Fibroblast of mammary gland (primary cell): ENCODE results near the gene SRRM3.
"Not testable (repeated sequence)": the region's sequence is repeated elsewhere in the genome, so short reads cannot be mapped to it uniquely, and the experiment has no call there.

ENCODE experiments used
- DNase-seq: peaks from one replicate; pipeline ENCODE4 v3.0.0-alpha.2; 2010; ENCODE audit warnings: low read depth
- H3K4me3 ChIP-seq: 2 replicates; pipeline ENCODE4 v1.5.1; 2011; ENCODE audit warnings: low read depth, mild to moderate bottlenecking, low read length, moderate library complexity; ENCODE audit not compliant: control insufficient read depth
- TF ChIP-seq, protein P1 (sequence below): conservative IDR thresholded peaks from 2 replicates; pipeline ENCODE4 v1.5.1; 2011; ENCODE audit warnings: low read depth, low read length, inconsistent platforms; ENCODE audit not compliant: control insufficient read depth, insufficient read depth

Gene SRRM3

DNA sequence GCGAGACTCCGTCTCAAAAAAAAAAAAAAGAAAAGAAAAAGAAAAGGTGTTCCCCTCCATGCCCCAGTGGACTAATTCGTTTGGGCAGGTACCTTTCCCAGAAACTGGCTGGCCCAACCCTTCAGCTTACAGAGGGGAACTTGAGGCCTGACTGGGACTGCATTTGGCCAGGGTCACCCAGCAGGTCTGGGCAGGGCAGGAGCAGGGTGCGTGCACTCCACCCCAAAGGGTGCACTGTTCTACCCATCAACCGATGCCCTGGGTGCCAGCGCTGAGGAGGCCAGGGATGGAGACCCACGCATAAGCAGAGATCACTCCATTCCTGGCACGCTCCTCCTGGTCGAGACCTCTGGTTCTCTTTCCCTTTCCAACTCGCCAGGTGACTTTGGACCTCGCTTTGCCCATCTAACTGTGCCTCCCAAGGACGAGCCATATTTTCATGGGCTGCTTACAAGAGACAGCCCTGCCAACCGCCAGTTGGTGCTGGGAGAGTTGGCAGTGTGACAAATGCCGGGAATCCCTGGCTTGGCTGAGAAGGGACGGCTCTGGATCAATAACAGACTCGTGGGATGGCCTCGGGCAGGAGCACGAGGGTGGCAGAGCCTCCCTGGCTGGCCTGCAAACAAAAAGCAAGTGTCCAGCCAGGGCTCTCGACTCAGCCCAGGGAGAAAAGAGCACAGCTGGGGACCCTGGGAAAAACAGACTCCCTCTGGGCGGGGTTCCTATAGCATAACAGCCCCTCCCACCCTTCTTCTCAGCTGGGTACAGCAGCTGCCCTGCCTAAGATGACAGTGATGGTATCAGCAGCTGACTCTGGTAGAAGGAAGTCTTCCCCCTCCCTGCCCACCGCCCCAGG is 108.6 kb downstream of the SRRM3 start:
- TF ChIP-seq, protein P1, sequence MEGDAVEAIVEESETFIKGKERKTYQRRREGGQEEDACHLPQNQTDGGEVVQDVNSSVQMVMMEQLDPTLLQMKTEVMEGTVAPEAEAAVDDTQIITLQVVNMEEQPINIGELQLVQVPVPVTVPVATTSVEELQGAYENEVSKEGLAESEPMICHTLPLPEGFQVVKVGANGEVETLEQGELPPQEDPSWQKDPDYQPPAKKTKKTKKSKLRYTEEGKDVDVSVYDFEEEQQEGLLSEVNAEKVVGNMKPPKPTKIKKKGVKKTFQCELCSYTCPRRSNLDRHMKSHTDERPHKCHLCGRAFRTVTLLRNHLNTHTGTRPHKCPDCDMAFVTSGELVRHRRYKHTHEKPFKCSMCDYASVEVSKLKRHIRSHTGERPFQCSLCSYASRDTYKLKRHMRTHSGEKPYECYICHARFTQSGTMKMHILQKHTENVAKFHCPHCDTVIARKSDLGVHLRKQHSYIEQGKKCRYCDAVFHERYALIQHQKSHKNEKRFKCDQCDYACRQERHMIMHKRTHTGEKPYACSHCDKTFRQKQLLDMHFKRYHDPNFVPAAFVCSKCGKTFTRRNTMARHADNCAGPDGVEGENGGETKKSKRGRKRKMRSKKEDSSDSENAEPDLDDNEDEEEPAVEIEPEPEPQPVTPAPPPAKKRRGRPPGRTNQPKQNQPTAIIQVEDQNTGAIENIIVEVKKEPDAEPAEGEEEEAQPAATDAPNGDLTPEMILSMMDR = no peak
- no peak overlapping the region for H3K4me3 ChIP-seq
- no peak for DNase-seq

DNA sequence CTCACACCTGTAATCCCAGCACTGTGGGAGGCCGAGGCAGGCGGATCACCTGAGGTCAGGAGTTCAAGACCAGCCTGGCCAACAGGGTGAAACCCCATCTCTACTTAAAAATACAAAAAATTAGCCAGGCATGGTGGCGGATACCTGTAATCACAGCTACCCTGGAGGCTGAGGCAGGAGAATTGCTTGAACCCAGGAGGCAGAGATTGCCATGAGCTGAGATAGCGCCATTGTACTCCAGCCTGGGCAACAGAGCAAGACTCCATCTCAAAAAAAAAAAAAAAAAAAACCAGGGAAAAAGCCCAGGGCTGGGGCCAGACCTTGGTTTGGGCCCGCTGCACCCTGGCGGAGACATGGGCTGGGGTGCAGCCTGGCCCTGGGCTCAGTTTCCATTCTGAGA is 110.1 kb downstream of the SRRM3 start:
- DNase-seq, H3K4me3 ChIP-seq: not testable (repeated sequence)

DNA sequence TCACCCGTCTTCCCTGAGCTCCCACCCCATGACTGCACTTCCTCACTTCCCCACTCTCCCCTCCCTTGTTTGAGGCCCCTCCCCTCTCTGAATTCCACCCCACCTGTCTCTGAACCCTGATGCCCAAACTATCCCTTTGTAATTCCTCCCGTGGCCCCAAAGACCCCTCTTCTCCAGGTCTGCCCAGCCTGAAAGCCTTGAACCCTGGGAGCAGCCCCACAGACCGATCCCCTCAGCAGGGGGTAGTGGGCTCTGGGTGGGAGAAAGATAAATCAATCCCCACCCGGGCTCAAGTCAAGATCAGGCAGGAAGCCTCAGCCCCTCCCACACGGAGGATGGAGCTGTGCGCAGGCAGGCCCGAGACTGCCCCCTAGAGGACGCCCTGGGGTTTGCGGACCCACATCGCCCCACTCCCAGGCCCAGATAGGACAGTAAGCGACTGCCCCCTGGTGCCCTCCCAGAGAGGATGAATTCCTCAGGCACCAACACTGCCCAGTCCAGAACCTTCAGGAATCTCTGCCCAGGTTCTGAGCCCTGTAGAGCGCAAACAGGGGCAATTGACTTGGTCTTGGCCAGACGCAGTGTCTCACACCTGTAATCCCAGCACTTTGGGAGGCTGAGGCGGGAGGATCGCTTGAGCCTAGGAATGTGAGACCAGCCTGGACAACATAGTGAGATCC is 112.5 kb downstream of the SRRM3 start:
- TF ChIP-seq, protein P1 = peak; percentile 100
- H3K4me3 ChIP-seq = no peak overlapping the region
- DNase-seq = peak; percentile 89

DNA sequence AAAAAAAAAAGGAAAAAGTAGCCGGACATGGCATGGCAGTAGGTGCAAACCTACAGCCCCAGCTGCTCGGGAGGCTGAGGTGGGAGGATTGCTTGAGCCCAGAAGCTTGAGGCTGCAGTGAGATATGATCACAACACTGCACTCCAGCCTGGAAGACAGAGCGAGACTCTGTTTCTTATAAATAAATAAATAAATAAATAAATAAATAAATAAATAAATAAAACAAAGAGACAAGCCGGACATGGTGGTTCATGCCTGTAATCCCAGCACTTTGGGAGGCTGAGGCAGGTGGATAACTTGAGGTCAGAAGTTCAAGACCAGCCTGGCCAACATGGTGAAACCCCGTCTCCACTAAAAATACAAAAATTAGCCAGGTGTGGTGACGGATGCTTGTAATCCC is 113.0 kb downstream of the SRRM3 start:
- DNase-seq, H3K4me3 ChIP-seq: not testable (repeated sequence)

DNA sequence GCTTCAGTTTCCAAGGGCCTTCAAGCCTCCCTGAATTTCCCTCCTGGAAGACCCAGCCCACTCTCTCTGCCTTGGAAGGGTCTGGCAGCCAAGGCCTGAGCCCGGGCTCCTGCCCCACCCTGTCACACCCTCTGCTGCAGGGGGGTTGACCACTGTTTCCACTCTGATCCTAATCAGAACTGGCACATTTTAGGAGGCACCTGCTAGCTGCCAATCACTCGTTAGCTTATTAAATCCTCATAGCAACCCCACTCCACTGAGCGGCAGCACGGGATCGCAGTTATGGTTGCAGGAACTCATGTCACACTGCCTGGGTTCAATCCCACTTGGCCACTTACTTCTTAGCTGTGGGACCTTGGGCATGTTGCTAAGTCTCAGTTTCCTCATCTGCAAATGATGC is 113.7 kb downstream of the SRRM3 start:
- no peak overlapping the region for H3K4me3 ChIP-seq
- TF ChIP-seq, protein P1 = no peak
- no peak for DNase-seq

DNA sequence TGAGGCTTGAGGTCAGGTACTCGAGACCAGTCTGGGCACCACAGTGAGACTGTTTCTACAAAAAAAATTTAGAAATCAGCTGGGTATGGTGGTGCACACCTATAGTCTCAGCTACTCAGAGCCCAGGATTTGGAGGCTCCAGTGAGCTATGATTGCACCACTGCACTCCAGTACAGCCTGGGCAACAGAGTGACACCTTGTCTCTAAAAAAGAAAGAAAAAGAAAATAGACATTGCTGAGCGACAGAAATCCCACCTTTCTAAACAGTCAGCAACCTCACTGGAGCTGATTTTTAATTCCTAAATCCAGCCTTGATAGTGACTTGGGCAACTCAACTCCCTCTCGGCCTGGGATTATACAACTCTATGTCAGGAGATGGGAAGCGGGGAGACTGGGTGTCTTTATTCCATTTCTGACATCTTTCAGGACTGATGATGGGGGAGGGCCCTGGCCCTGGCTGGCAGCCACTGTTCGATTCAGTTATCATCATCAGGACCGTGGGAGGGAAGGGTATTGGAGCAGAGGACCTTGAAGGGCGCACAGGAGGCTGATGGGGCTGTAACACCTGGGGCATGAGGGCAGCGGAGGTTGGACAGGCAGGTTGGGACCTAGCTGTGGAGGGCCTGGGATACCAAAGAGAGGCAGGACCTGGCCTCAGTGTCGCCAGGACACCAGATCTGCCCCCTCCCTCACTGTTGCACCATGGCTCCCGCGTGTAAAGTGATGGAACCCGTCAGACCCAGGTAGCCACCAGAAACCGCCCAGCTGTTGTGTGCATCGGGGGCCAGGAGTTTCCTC is 115.5 kb downstream of the SRRM3 start:
- TF ChIP-seq, protein P1 = no peak
- DNase-seq = no peak
- peak overlapping the region; percentile 73 for H3K4me3 ChIP-seq

DNA sequence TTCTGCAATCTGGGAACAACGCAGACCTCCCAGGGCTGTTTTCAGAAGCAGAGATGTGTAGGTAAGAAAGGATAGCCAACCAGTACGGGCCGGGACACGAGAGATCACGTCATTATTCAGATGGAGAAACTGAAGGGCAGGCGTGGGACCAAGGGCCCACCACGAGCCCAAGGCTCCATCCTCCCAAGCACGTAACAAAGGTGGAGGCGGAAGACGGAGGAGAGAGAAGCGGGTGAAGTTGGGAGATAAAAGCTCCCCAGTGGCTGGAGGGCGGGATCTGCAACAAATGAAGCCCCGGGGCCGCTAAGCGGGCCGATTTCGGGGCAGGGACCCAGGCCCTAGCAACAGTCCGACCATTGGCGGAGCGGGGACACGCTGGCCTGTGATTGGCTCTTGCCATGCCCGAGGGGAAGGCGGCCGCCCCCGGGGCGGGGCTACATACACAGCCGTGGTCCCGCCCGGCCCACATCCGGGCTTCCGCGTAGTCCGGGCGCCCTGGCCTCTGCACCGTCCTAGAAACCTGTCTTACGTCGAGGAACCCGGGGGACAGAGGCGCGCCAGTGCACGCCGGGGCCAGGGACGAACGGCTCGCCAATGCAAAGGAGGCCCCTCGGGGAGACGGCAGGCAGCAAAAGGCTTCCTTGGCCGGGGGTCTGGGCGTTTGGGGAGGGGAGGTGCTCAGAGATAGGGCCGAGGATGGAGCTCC is 116.2 kb downstream of the SRRM3 start:
- TF ChIP-seq, protein P1 = no peak
- peak; percentile 93 for DNase-seq
- H3K4me3 ChIP-seq = peak overlapping the region; percentile 73
